PC-9 (cell line): ENCODE results near the gene CTNNA3. TPM values are rescaled to one million over a fixed set of nuclear protein-coding genes. Genes with fewer than 3 reads are reported as not detected.

Experiments
- BruUV-seq: library from RNA; stranded (reverse); fragments of 400-500 nt; replicated peaks from 2 replicates; lab custom pipeline; 2021; lab: Mats Ljungman, UMichigan
- CTCF ChIA-PET: fragments of 300-600 bp; sonication (Branson Sonifier 250); formaldehyde crosslinking; loops from one replicate; lab custom pipeline; 2022; ENCODE audit warnings: antibody characterized with exemption; lab: Charles Lee
- POLR2A ChIA-PET: fragments of 300-600 bp; sonication (Branson Sonifier 250); formaldehyde crosslinking; loops from one replicate; lab custom pipeline; 2022; ENCODE audit warnings: antibody characterized with exemption; ENCODE audit not compliant: unreplicated experiment; lab: Charles Lee
- DNase-seq, 2 experiments: peaks; one replicate each; pipeline versions ENCODE4 v3.0.0 to v3.0.0-alpha.2; 2015 to 2022; ENCODE audit warnings: mixed read lengths in 1 of 2
- H2AFZ ChIP-seq: fragments of 200-600 bp; sonication (generic); 2 replicates; pipeline ENCODE4 v1.8.1; 2017; ENCODE audit warnings: antibody characterized with exemption
- H3F3A ChIP-seq: fragments of 200-600 bp; sonication (generic); 2 replicates; pipeline ENCODE4 v1.8.1; 2017; ENCODE audit warnings: antibody characterized with exemption, mild to moderate bottlenecking, low read depth; ENCODE audit not compliant: insufficient read depth
- H3K27ac ChIP-seq: fragments of 200-600 bp; sonication (generic); 2 replicates; pipeline ENCODE4 v1.6.1; 2016; ENCODE audit warnings: mixed run types
- H3K27me3 ChIP-seq: fragments of 200-600 bp; sonication (generic); 2 replicates; pipeline ENCODE4 v1.6.1; 2016; ENCODE audit warnings: low read depth, mixed run types; ENCODE audit not compliant: insufficient read depth
- H3K36me3 ChIP-seq: fragments of 200-600 bp; sonication (generic); 2 replicates; pipeline ENCODE4 v1.6.1; 2016; ENCODE audit warnings: low read depth, mixed run types
- H3K4me1 ChIP-seq: fragments of 200-600 bp; sonication (generic); replicated peaks from 2 replicates; pipeline ENCODE4 v1.6.1; 2016; ENCODE audit warnings: mixed run types; ENCODE audit not compliant: insufficient read depth
- H3K4me2 ChIP-seq: fragments of 200-600 bp; sonication (generic); 2 replicates; pipeline ENCODE4 v1.6.1; 2017; ENCODE audit warnings: mixed run types
- H3K4me3 ChIP-seq: fragments of 200-600 bp; sonication (generic); 2 replicates; pipeline ENCODE4 v1.6.1; 2016; ENCODE audit warnings: mixed run types
- H3K79me2 ChIP-seq: fragments of 200-600 bp; sonication (generic); 2 replicates; pipeline ENCODE4 v1.6.1; 2017; ENCODE audit warnings: low read depth, mixed run types
- H3K9me2 ChIP-seq: fragments of 200-600 bp; sonication (generic); 2 replicates; pipeline ENCODE4 v1.8.1; 2017; ENCODE audit warnings: mild to moderate bottlenecking; ENCODE audit not compliant: insufficient read depth
- H3K9me3 ChIP-seq: fragments of 200-600 bp; sonication (generic); 2 replicates; pipeline ENCODE4 v1.8.1; 2016; ENCODE audit warnings: low read depth; ENCODE audit not compliant: insufficient read depth
- H4K20me1 ChIP-seq: fragments of 200-600 bp; sonication (generic); 2 replicates; pipeline ENCODE4 v1.8.1; 2017; ENCODE audit not compliant: insufficient read depth
- CTCF ChIP-seq: fragments of 200-600 bp; sonication (generic); conservative IDR thresholded peaks from 2 replicates; pipeline ENCODE4 v1.6.1; 2017; ENCODE audit warnings: mixed run types, antibody characterized with exemption, mild to moderate bottlenecking, moderate library complexity
- EZH2 ChIP-seq: fragments of 200-600 bp; sonication (generic); IDR thresholded peaks from 2 replicates; pipeline ENCODE4 v1.8.0; 2017; ENCODE audit warnings: antibody characterized with exemption, low read depth
- intact Hi-C: fragments of 100-400 bp; cut with micrococcal nuclease; formaldehyde crosslinking; loops from one replicate; pipeline ENCODE4 v1.10.0; 2022; ENCODE audit not compliant: unreplicated experiment
- total RNA-seq: library from RNA; stranded (reverse); gene quantifications from 2 replicates; pipeline ENCODE4 v1.2.3, GENCODE V29; 2021

Gene CTNNA3
- total RNA-seq, 1 experiment from 2014 or later: not detected

DNA sequence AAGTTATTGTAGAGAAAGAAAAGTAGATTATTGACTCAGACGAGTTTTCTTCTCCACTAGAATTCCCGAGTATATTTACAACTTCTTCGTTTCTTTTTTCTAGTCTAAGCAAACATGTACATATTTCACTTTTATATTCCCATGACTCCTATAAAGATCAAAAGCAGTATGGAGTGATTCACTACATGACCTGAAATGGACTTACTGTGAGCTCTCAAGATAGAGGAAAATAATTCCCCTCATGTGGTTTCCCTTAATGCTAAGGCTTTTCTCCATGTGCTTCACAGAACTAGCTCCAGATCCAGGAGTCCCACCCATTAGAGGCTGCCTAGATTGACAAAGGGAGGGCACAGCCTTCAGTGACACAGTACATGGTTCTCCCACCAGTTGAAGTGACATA is 1593.2 kb downstream of the CTNNA3 start:
- H3K9me2 ChIP-seq: no peaks in the 10 kb centered on the region
- H3K36me3 ChIP-seq: no peaks in the 10 kb centered on the region
- H3K4me3 ChIP-seq: no peak overlapping the region
- H4K20me1 ChIP-seq: no peaks in the 10 kb centered on the region
- POLR2A ChIA-PET: no interaction called here
- no peaks in the 10 kb centered on the region for H3K4me1 ChIP-seq
- no peaks in the 10 kb centered on the region for H3K27me3 ChIP-seq
- H2AFZ ChIP-seq: no peak overlapping the region
- no peak overlapping the region for H3K27ac ChIP-seq
- CTCF ChIA-PET: no interaction called here
- no peaks in the 10 kb centered on the region for H3K9me3 ChIP-seq
- no peaks in the 10 kb centered on the region for H3F3A ChIP-seq
- TF ChIP-seq EZH2 (no peak), CTCF (no peak)
- no TSS peak for BruUV-seq
- no peak for DNase-seq
- H3K79me2 ChIP-seq: no peaks in the 10 kb centered on the region
- intact Hi-C loops: no loop called here
- no peak overlapping the region for H3K4me2 ChIP-seq

DNA sequence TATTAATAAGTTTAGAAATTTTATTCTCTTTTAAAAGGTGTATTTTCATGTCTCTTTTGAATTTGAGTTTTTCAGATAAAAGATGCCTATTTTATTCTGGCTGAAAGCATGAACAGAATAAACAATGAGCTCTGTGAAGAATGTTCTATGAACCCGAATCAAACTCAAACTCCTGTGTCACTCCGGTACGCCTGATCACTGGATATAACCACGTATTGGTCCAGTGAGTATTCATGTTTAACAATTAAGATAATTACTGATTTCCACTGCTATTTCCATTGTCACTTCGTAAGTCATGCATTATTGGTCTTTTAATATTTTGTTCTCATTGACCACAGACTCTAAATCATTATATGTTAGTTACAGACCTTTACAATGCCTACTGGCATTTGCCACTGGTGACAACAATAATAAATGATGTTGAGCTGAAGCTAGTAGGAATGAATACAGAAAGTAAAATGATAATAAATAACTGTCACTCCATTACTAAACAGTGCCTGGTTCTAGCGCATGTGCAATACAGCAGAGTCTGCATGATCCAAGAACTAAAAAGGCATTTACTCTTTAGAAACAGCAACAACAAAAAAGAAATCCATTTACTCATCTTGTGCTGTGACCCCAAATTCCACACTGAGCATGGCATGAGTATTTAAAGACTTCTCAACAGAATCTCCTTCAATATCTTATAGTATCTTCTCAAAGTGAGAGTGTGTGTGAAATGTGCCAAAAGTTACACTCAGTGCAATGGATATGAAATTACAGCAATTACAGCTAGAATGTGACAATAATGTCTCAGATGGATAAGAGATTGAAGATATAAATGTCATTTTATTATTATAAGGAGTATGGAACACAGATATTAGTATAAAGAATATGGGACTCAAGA is 1597.2 kb downstream of the CTNNA3 start:
- TF ChIP-seq CTCF: no peak
- no peak for TF ChIP-seq EZH2
- ChIA-PET CTCF (no interaction called here), POLR2A (no interaction called here)
- Histone ChIP-seq H3K9me2 (no peaks in the 10 kb centered on the region), H4K20me1 (no peaks in the 10 kb centered on the region), H2AFZ (no peak overlapping the region), H3K79me2 (no peaks in the 10 kb centered on the region), H3K4me3 (no peak overlapping the region), H3K4me2 (no peak overlapping the region), H3K27ac (no peak overlapping the region), H3K27me3 (no peaks in the 10 kb centered on the region), H3K36me3 (no peaks in the 10 kb centered on the region), H3K9me3 (no peaks in the 10 kb centered on the region), H3K4me1 (no peaks in the 10 kb centered on the region), H3F3A (no peaks in the 10 kb centered on the region)
- no TSS peak for BruUV-seq
- intact Hi-C loops: no loop called here
- DNase-seq: no peak

GRCh38 chr10:66095610-66096009 is 1600.4 kb downstream of the CTNNA3 start:
- no peak overlapping the region for H3K4me2 ChIP-seq
- H3F3A ChIP-seq: no peaks in the 10 kb centered on the region
- no peak overlapping the region for H3K27ac ChIP-seq
- no peak for TF ChIP-seq EZH2
- TF ChIP-seq CTCF: no peak
- intact Hi-C loops: no loop called here
- H3K4me3 ChIP-seq: no peak overlapping the region
- POLR2A ChIA-PET: no interaction called here
- no TSS peak for BruUV-seq
- no peaks in the 10 kb centered on the region; the same call in 1 of the 2 replicates for H3K9me3 ChIP-seq
- H3K4me1 ChIP-seq: no peaks in the 10 kb centered on the region
- H2AFZ ChIP-seq: no peak overlapping the region
- H3K79me2 ChIP-seq: no peaks in the 10 kb centered on the region
- no peaks in the 10 kb centered on the region for H4K20me1 ChIP-seq
- CTCF ChIA-PET: no interaction called here
- no peak for DNase-seq
- H3K27me3 ChIP-seq: no peaks in the 10 kb centered on the region
- H3K36me3 ChIP-seq: no peaks in the 10 kb centered on the region
- no peaks in the 10 kb centered on the region for H3K9me2 ChIP-seq
